ENCODE results near the gene NCOA7. TPM values are rescaled to one million over a fixed set of nuclear protein-coding genes. Genes with fewer than 3 reads are reported as not detected.

Gene NCOA7
- total RNA-seq, 1 experiment from 2014 or later, result 13.8 TPM

DNA sequence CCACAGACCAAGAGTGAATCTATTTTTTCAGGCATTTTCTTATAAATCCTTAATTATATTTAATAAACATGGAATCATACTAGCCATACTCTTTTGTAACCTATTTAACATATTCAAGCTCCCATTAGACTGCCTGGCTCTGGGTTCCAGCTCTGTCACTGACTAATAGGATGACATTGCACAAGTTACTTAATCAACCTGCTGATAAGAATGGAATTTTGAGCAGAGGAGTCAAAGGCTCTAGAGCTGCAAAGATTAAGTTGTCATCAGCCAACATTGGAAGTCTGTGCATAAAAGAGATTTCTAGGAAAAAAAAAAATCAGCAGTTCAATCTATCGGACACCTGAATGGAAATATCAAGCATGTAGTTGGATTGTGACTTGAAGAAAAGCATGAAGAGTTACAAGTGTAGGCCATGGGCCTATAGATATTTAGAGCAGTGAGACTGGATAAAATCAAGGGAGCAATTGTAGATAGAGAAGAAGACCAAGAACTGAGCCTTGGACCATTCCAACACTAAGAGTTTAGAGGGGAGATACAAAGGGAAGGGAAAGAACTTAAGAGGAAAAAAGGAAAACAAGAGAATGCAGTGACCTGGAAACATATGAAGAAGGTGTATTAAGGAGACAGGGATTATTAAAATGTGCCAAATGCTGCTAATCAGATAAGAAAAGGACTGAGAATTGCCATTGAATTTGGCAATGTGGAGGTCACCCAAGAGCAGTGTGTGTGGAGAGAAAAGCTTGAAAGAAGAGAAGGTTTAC, 154.8 kb downstream of the NCOA7 start:
- DNase-seq (ENCODE audit: low read depth, low spot score), result no peak
- Histone ChIP-seq H3K9me3 (ENCODE audit: control insufficient read depth in 1 of 2, insufficient read depth in 1 of 2, low read depth in 1 of 2, low read length in 2 of 2) (no peaks in the 10 kb centered on the region), H3K4me3 (replicated peaks in 1 of 2; ENCODE audit: low read depth in 1 of 2, low read length in 2 of 2) (no peak overlapping the region), H3K4me2 (ENCODE audit: low read length) (no peak overlapping the region), H3K9me2 (ENCODE audit: insufficient read depth) (no peaks in the 10 kb centered on the region), H3K27me3 (ENCODE audit: insufficient read depth, low read length) (no peaks in the 10 kb centered on the region), H3K36me3 (ENCODE audit: control insufficient read depth in 1 of 2, insufficient read depth in 2 of 2, low read length in 2 of 2) (no peaks in the 10 kb centered on the region), H4K20me1 (ENCODE audit: insufficient read depth) (no peaks in the 10 kb centered on the region), H3K4me1 (ENCODE audit: control insufficient read depth in 1 of 2, insufficient read depth in 2 of 2, low read length in 2 of 2) (peaks cover 6 to 7% of the 10 kb centered on the region in 2 experiments; a peak in 3 of 4 replicates), H2AFZ (ENCODE audit: low read depth, low read length, poor library complexity, severe bottlenecking) (no peak overlapping the region), H3K79me2 (ENCODE audit: insufficient read depth, low read length) (no peaks in the 10 kb centered on the region), H3K27ac (ENCODE audit: low read depth, low read length) (no peak overlapping the region), H3K9ac (ENCODE audit: low read length) (no peak overlapping the region)
- intact Hi-C loops (cut with micrococcal nuclease), result no loop called here
- no peak for TF ChIP-seq ZNF274 (IDR thresholded peaks at IDR 0.05; ENCODE audit: low read depth, low read length)
- ChIA-PET POLR2A (no interaction called here), RAD21 (ENCODE audit: low non-redundant PET in 1 of 2, low total read pairs in 2 of 2, uncharacterized antibody in 2 of 2, unreplicated experiment in 2 of 2) (no interaction called here), CTCF (interaction anchor here (2.2 kb wide), 1 partner anchor 11 kb away, joined by 9 read pairs; the partner anchor contains the start of gene HINT3)
- no TSS peak for BruUV-seq (replicated peaks)
- ATAC-seq, result no peak

GRCh38 chr6:125947615-125948014, 156.9 kb downstream of the NCOA7 start:
- Histone ChIP-seq H3K27ac (ENCODE audit: low read depth, low read length) (no peak overlapping the region), H3K4me3 (replicated peaks in 1 of 2; ENCODE audit: low read depth in 1 of 2, low read length in 2 of 2) (no peak overlapping the region), H3K27me3 (ENCODE audit: insufficient read depth, low read length) (no peaks in the 10 kb centered on the region), H3K4me1 (ENCODE audit: control insufficient read depth in 1 of 2, insufficient read depth in 2 of 2, low read length in 2 of 2) (peaks cover 6 to 7% of the 10 kb centered on the region in 2 experiments; a peak in 3 of 4 replicates), H4K20me1 (ENCODE audit: insufficient read depth) (no peaks in the 10 kb centered on the region), H3K4me2 (ENCODE audit: low read length) (no peak overlapping the region), H3K36me3 (ENCODE audit: control insufficient read depth in 1 of 2, insufficient read depth in 2 of 2, low read length in 2 of 2) (no peaks in the 10 kb centered on the region), H2AFZ (ENCODE audit: low read depth, low read length, poor library complexity, severe bottlenecking) (no peak overlapping the region), H3K9me2 (ENCODE audit: insufficient read depth) (no peaks in the 10 kb centered on the region), H3K9ac (ENCODE audit: low read length) (no peak overlapping the region), H3K79me2 (ENCODE audit: insufficient read depth, low read length) (no peaks in the 10 kb centered on the region), H3K9me3 (ENCODE audit: control insufficient read depth in 1 of 2, insufficient read depth in 1 of 2, low read depth in 1 of 2, low read length in 2 of 2) (no peaks in the 10 kb centered on the region)
- RAD21 ChIA-PET (ENCODE audit: low non-redundant PET in 1 of 2, low total read pairs in 2 of 2, uncharacterized antibody in 2 of 2, unreplicated experiment in 2 of 2), result no interaction called here
- intact Hi-C loops (cut with micrococcal nuclease), result no loop called here
- no TSS peak for BruUV-seq (replicated peaks)
- POLR2A ChIA-PET, result no interaction called here
- DNase-seq (ENCODE audit: low read depth, low spot score) (no peak), ATAC-seq (no peak)
- CTCF ChIA-PET, result interaction anchor here (1.8 kb wide), 1 partner anchor 9 kb away, joined by 10 read pairs; the partner anchor contains the start of gene HINT3
- TF ChIP-seq EZH2 (IDR thresholded peaks at IDR 0.05) (no peak), ELF1 (IDR thresholded peaks at IDR 0.05; ENCODE audit: borderline replicate concordance, low read depth) (no peak), EZH2phosphoT487 (IDR thresholded peaks at IDR 0.05; ENCODE audit: borderline replicate concordance) (no peak), SP1 (IDR thresholded peaks at IDR 0.05; ENCODE audit: low read depth) (no peak), JUND (IDR thresholded peaks at IDR 0.05) (no peak), ATF3 (IDR thresholded peaks at IDR 0.05) (no peak), POLR2A (IDR thresholded peaks at IDR 0.05; ENCODE audit: borderline replicate concordance, extremely low read depth, insufficient read depth, insufficient read length) (no peak), POLR2AphosphoS5 (IDR thresholded peaks at IDR 0.05; ENCODE audit: low read depth, low read length) (no peak), TCF7L2 (IDR thresholded peaks at IDR 0.05; ENCODE audit: borderline replicate concordance, extremely low read depth, insufficient read depth, insufficient read length) (no peak), YY1 (IDR thresholded peaks at IDR 0.05; ENCODE audit: extremely low read depth, insufficient replicate concordance, low read depth, low read length) (no peak), CTCF (IDR thresholded peaks at IDR 0.05 in 2 of 3, conservative IDR thresholded peaks at IDR 0.05 in 1 of 3; ENCODE audit: borderline replicate concordance in 1 of 3, insufficient read depth in 1 of 3, low read depth in 2 of 3, low read length in 2 of 3) (no peak), EGR1 (IDR thresholded peaks at IDR 0.05; ENCODE audit: low read depth) (no peak)
- TF ChIP-seq, protein P1, sequence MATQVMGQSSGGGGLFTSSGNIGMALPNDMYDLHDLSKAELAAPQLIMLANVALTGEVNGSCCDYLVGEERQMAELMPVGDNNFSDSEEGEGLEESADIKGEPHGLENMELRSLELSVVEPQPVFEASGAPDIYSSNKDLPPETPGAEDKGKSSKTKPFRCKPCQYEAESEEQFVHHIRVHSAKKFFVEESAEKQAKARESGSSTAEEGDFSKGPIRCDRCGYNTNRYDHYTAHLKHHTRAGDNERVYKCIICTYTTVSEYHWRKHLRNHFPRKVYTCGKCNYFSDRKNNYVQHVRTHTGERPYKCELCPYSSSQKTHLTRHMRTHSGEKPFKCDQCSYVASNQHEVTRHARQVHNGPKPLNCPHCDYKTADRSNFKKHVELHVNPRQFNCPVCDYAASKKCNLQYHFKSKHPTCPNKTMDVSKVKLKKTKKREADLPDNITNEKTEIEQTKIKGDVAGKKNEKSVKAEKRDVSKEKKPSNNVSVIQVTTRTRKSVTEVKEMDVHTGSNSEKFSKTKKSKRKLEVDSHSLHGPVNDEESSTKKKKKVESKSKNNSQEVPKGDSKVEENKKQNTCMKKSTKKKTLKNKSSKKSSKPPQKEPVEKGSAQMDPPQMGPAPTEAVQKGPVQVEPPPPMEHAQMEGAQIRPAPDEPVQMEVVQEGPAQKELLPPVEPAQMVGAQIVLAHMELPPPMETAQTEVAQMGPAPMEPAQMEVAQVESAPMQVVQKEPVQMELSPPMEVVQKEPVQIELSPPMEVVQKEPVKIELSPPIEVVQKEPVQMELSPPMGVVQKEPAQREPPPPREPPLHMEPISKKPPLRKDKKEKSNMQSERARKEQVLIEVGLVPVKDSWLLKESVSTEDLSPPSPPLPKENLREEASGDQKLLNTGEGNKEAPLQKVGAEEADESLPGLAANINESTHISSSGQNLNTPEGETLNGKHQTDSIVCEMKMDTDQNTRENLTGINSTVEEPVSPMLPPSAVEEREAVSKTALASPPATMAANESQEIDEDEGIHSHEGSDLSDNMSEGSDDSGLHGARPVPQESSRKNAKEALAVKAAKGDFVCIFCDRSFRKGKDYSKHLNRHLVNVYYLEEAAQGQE (IDR thresholded peaks at IDR 0.05; ENCODE audit: low read depth), result no peak
